ENCODE results near the gene KIFAP3.

The KIFAP3 gene

DNA sequence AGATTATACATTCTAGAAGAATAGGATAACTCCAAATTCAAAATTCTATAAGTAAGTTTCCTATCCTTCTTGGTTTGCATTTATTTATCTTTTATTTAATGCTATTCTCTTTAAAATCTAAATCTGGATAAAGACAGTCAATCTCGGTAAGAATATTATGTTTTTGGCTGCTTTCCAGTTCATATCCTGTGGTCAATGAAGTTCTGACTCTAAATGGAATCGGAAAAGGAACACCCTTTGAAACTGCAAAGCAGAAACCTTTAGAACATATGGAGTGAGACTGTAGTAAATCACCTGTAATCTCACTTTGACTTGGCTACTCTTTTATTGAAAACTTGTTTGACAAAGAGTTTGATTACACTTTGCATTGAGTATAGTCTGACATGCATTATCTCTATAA lies 85.2 kb downstream of the KIFAP3 start:
- no peak for DNase-seq (ENCODE audit: extremely low read depth, insufficient read length)
- TF ChIP-seq CTCF (IDR thresholded peaks at IDR 0.05; ENCODE audit: insufficient read depth, low read length, poor library complexity, severe bottlenecking): no peak
- Histone ChIP-seq H3K4me3 (replicated peaks; ENCODE audit: low read depth, low read length) (no peak overlapping the region), H3K36me3 (ENCODE audit: control insufficient read depth, insufficient read depth, low read length) (no peaks in the 10 kb centered on the region), H3K27me3 (replicated peaks; ENCODE audit: control insufficient read depth, insufficient read depth, low read length) (no peaks in the 10 kb centered on the region)

DNA sequence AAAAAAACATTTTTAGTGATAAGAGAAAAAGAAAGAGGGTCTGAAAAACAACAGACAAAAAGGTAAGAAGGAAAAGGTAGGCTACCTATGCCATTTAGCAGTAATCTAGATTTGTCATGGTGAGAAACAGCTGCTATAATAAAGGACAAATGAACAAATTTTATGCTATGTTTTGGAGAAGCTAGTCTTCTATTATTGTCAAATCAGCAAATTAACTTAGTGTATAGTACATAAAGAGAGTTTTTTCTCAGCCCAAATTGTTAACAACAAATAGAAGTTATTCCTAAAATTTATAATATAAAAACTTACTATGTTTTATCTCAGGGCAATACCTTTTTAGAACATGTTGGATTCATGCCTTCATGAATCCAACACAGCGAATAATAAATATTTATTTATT lies 88.7 kb downstream of the KIFAP3 start:
- DNase-seq (ENCODE audit: extremely low read depth, insufficient read length): no peak
- Histone ChIP-seq H3K4me3 (replicated peaks; ENCODE audit: low read depth, low read length) (no peak overlapping the region), H3K36me3 (ENCODE audit: control insufficient read depth, insufficient read depth, low read length) (no peaks in the 10 kb centered on the region; the same call in 1 of the 2 replicates), H3K27me3 (replicated peaks; ENCODE audit: control insufficient read depth, insufficient read depth, low read length) (no peaks in the 10 kb centered on the region)
- TF ChIP-seq CTCF (IDR thresholded peaks at IDR 0.05; ENCODE audit: insufficient read depth, low read length, poor library complexity, severe bottlenecking): no peak

DNA sequence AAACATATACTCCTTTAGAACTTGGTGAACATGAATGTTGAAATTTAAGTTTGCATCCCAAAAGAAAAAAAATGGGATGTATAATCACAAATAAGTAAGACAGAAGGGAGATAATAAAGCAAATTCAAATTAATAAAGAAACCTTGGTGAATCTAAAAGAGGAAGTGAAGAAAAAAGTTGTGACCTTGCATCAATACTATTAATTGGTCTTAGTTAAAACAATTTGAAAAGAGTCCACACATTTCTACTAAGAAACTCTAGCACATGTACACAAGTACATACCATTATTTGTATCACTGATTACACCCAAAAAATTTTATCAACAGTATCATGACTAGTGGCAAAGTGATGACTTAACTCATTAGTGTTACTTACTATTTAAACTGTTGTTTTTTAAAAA lies 100.4 kb downstream of the KIFAP3 start:
- no peak for DNase-seq (ENCODE audit: extremely low read depth, insufficient read length)
- Histone ChIP-seq H3K4me3 (replicated peaks; ENCODE audit: low read depth, low read length) (no peak overlapping the region), H3K27me3 (replicated peaks; ENCODE audit: control insufficient read depth, insufficient read depth, low read length) (no peaks in the 10 kb centered on the region), H3K36me3 (ENCODE audit: control insufficient read depth, insufficient read depth, low read length) (no peaks in the 10 kb centered on the region)
- TF ChIP-seq CTCF (IDR thresholded peaks at IDR 0.05; ENCODE audit: insufficient read depth, low read length, poor library complexity, severe bottlenecking): no peak

- no peak overlapping the region for H3K4me3 ChIP-seq (replicated peaks; ENCODE audit: low read depth, low read length)
- no peak for DNase-seq (ENCODE audit: extremely low read depth, insufficient read length)
These were observed 104.4 kb downstream of the KIFAP3 start for GRCh38 chr1:169970114-169970513.

GRCh38 chr1:169968174-169968573 lies 106.3 kb downstream of the KIFAP3 start:
- H3K4me3 ChIP-seq (replicated peaks; ENCODE audit: low read depth, low read length): no peak overlapping the region
- H3K27me3 ChIP-seq (replicated peaks; ENCODE audit: control insufficient read depth, insufficient read depth, low read length): no peaks in the 10 kb centered on the region
- DNase-seq (ENCODE audit: extremely low read depth, insufficient read length): no peak
- H3K36me3 ChIP-seq (ENCODE audit: control insufficient read depth, insufficient read depth, low read length): no peaks in the 10 kb centered on the region
- no peak for TF ChIP-seq CTCF (IDR thresholded peaks at IDR 0.05; ENCODE audit: insufficient read depth, low read length, poor library complexity, severe bottlenecking)

More at GRCh38 chr1:169970114-169970513, 104.4 kb downstream of the KIFAP3 start:
- no peaks in the 10 kb centered on the region for H3K36me3 ChIP-seq (ENCODE audit: control insufficient read depth, insufficient read depth, low read length)
- no peak for TF ChIP-seq CTCF (IDR thresholded peaks at IDR 0.05; ENCODE audit: insufficient read depth, low read length, poor library complexity, severe bottlenecking)
- H3K27me3 ChIP-seq (replicated peaks; ENCODE audit: control insufficient read depth, insufficient read depth, low read length): no peaks in the 10 kb centered on the region

DNA sequence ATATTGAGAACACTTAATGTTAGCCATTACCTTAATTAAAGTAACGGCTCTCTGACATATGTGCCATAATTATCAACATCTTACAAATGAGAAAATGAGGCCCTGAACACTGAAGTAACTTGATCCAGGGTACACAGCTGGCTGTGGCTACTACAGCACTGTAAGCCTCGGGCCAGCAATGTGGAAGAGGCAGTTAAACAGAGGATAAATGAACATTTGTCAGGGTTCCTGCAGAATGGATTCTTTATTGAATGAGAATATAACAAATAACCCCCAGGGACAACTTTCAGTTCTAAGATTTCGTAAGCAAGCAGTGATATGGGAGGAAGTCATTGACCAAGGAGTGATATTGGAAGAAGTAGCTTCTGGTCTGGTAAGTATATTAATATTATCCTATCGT lies 110.3 kb downstream of the KIFAP3 start:
- Histone ChIP-seq H3K4me3 (replicated peaks; ENCODE audit: low read depth, low read length) (no peak overlapping the region), H3K27me3 (replicated peaks; ENCODE audit: control insufficient read depth, insufficient read depth, low read length) (no peaks in the 10 kb centered on the region), H3K36me3 (ENCODE audit: control insufficient read depth, insufficient read depth, low read length) (no peaks in the 10 kb centered on the region)
- TF ChIP-seq CTCF (IDR thresholded peaks at IDR 0.05; ENCODE audit: insufficient read depth, low read length, poor library complexity, severe bottlenecking): no peak
- no peak for DNase-seq (ENCODE audit: extremely low read depth, insufficient read length)

Measured in GM06990 (cell line).